ELR (cell line): Measurements from ENCODE around the gene BAIAP2L2.
"Not testable (repeated sequence)": the region's sequence is repeated elsewhere in the genome, so short reads cannot be mapped to it uniquely, and the experiment has no call there.

Experiments
- DNase-seq: peaks from one replicate; pipeline ENCODE4 v3.0.0-alpha.2; 2015; ENCODE audit warnings: low read depth

BAIAP2L2 gene

GRCh38 chr22:38080850-38081635, 29.4 kb downstream of the BAIAP2L2 start:
- DNase-seq, result peak; percentile 42

DNA sequence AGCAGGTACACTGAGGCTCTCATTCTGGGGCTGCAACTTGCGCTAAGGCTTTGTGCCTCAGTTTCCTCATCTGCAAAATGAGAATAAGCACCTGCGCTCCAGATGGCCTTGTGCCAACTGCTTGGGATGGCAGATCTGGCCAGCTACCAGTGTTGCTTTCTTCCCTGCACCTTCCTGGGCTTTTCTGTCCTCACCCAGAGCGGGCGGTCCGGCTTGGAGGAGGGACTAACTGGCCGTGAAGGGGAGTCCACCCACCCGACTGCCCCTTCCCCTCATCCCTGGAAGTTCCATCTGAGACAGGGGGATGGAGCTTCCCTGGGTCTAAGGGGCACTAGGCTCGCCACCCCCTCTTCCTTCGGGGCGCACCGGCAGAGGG, 30.0 kb downstream of the BAIAP2L2 start:
- DNase-seq, result no peak

DNA sequence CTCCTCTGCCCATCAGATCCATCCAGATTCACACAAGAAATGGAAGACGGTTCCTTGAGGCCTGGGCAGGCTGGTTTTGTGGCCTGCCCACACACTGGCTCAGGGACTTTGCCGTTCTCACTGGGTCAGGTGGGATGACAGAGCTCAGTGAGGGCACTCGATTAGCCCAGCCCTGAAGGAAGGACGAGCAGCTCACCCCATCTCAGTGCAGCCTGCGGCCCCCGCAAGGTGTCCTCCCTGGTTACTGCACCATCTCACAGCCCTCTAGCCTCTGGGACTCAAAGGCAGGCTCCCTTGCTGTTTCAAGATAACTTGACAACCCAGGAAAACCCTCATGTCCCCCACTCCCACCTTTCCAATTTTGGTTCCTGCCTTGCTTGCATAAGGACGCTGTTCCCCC, 30.7 kb downstream of the BAIAP2L2 start:
- no peak for DNase-seq

- not testable (repeated sequence) for DNase-seq
These were observed 31.3 kb downstream of the BAIAP2L2 start for GRCh38 chr22:38079208-38079607.

DNA sequence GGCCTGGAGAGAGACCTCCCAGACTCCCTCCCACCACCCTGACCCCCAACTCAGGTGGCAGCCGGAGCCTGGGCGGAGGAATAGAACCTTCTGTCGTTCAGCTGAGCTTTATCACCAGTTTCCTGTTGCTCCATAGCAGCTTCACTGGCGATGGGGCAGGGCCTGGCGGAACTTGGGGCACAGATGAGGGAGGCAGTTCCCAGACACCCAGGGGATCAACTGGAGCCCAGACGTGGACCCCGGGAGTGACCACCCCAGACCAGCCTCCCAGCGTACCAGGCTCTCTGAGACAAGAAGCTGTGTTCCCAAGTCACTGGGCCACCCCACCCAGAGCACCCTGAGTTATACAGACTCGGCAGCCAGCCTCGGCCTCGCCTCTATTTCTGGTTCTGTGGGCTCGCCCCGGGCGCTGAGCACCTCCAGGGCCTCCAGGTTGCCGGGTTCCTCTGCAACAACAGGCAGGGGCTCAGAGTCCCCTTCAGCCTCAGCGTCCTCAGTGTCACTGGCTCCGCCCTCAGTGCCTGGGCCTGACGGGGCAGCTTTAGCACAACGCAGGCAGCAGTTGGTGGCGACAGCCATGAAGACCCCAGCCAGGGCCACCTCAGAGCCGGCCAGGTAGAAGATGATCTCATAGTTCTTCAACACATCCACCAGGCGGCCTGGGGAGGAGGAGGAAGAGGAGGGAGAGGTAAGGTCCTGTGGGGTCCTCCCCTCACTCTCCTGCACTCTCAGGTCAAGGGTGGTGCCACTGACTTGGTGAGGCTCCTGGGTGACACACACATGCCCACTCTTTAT, 32.2 kb downstream of the BAIAP2L2 start:
- no peak for DNase-seq

DNA sequence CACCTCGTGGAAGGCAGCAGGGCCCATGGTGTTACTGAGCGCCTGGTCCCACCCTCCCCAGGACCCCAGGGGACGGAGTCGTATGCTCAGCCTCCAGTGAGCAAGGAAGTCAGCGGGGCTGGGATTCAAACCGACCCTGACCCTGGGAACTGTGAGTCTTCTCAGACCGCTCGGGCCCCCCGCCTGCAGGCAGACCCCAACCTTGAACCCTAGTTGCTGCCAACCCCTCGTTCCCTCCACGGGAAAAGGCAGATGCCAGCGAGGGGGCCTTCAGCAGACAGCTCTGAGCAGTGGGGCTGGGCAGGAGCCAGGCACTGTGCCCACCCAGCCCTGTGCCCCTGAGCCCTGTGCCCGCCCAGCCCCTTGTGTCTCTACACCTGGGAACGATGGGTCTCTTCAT, 32.9 kb downstream of the BAIAP2L2 start:
- DNase-seq, result no peak

GRCh38 chr22:38077096-38077495, 33.4 kb downstream of the BAIAP2L2 start:
- DNase-seq, result no peak

DNA sequence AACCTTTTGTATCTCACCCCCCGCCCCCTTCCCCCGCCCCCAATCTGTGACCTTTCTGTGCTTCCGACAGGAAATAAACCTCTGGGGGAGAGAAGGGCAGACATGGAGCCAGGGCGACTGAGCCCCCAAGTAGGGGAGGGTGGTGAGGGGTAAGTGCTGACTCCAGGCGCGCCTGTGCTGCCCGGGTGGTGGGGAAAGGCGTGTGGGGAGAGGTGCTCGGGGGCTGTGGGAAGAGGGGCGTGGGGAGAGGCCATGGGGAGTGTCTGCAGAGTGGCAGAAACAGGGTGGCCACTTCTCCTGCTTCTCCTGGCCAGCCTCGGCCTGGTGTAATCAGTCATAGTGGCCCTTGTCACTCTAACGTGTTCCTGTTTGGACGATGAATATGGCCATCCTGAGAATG, 34.5 kb downstream of the BAIAP2L2 start:
- DNase-seq, result no peak

DNA sequence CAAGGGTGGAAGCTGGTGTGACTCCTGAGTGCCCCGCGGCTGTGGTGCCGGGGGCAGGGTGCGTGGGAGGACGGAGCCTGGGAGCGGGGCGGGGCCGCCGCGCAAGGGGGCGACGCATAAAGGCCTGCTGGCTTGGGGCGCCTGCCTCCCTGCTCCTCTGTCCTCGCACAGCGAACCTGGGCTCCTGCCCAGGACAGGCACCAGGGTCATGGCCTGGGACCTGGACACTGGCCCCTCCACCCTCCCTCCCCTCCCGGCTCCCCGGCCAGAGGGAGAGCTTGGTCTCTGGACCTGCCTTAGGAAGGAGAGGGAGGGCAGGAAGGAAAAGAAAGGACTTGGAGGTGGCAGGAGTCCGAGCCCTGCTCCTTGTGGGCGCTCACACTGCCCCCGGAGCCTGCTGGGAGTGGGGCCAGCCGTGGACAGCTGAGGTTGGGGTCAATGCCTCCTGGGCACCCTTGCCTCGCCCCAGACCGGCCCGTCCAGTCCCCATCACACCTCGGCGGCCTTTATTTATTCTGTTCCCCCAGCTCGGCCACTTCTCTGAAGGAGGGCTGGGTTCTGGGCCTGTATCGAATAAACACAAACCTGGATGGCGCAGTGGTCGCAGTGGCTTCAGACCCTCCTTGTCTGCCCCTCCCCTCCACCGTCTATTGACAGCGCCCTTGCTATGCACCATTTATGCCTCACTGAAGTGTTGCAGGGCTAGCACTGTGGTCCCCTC, 35.2 kb downstream of the BAIAP2L2 start:
- no peak for DNase-seq

DNA sequence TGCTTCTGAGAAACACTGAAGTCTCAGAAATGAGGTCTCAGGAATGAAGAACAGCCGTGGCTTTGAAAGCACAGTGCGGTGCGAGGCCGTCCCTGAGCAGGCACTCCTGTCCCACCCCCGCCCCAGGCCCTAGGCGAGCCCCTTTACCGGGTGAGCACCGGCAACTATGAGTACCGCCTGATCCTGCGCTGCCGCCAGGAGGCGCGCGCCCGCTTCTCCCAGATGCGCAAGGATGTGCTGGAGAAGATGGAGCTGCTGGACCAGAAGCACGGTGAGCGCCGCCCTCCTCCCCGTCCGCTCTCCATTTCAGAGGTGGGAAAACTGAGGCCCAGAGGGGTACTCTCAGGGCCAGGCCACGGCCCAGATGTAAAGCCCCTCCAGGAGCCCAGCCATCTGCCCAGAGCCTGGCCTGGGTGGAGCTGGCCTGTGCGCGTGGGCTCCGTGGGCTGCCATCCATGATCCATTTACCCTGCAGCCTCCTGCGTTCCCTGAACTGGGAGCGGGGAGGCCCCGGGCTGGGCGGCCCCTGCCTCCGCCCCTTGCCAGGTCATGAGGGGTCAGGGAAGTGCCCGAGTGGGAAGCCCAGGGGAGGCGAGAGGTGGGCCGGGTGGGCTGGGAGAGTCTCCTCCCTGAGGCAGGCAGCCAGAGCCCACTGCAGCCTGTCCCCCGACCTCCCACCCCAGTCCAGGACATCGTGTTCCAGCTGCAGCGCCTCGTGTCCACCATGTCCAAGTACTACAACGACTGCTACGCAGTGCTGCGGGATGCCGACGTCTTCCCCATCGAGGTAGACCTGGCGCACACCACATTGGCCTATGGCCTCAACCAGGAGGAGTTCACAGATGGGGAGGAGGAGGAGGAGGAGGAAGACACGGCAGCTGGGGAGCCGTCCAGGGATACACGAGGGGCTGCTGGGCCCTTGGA, 36.0 kb downstream of the BAIAP2L2 start:
- no peak for DNase-seq

DNA sequence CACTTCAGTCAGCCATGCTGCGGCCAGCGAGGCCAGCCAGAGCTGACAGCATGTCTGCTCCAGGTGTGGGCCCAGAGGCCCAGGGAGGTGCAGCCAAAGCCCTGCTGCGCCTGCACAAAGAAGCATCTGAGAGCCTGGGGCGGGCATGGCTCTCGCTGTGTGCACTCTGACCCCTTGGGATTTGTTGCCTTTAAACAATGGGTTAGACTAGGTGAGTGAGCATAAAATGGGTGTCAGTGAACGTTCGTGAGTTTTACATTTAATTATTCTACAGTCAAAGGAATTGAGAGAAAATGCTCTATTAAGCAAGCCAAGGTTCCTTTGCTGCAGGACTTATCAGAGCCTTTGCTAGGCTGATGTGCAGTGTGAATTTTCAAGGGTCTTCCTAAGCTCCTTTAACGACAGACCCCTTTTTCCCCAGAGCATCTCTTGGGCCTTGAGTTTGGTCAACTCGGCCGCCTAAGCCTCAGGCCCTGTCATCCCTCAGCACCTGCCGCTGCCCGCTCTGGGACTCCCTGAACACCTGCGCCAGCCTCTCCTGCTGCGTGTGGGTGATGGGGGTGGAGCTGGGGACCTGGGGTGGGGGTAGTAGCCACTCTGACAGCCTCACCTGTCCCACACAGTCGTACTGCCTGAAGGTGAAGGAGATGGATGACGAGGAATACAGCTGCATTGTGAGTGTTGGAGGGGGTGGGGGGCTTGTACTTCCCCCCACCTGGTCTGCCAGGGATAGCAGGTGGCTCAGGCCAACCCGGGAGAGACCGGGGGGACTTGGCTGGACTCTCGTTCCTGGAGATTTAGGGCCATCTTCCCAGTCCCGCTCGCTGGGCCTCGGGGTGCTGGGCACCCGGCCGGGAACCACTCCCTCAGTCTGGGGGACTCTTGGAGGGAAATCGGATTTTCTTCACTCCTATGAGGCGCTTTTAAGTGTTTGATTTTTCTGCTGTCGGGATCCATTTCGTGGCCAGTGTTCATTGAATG, 37.0 kb downstream of the BAIAP2L2 start:
- DNase-seq, result no peak

DNA sequence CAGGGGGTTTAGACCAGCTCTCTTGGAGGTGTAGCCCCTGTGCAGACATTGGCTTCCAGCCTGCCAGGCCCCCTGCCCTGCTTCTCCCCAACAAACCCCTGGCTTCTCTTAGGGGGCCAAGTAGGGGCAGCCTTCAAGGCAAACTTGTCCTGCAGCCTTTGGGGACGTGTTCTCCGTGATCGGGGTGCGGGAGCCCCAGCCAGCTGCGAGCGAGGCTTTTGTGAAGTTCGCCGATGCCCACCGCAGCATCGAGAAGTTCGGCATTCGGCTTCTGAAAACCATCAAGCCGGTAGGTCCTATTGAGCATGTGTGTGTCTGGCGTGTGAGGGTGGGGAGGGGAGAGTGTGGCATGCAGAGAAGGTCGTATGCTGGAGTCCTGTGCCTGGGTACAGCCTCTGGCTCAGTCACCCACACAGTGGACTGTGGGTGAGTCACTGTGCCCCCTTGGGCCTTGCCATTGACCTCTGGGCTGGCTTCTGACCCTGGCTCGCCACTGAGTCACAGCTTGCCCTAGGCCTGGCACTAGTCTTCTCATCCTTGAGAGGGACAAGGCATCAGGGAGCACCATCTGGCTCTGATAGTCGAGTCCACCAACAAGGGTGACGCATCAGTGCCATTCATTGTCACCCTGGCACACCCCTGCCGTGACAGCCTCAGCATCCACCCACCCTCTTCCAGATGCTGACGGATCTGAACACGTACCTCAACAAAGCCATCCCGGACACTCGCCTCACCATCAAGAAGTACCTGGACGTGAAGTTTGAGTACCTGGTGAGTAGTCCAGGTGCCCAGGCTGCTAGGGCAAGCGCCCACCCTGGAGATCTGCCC, 37.9 kb downstream of the BAIAP2L2 start:
- DNase-seq, result no peak

- DNase-seq, result no peak
These were observed 38.8 kb downstream of the BAIAP2L2 start for GRCh38 chr22:38071421-38072321.

- DNase-seq, result no peak
These were observed 40.1 kb downstream of the BAIAP2L2 start for GRCh38 chr22:38070250-38070921.

DNA sequence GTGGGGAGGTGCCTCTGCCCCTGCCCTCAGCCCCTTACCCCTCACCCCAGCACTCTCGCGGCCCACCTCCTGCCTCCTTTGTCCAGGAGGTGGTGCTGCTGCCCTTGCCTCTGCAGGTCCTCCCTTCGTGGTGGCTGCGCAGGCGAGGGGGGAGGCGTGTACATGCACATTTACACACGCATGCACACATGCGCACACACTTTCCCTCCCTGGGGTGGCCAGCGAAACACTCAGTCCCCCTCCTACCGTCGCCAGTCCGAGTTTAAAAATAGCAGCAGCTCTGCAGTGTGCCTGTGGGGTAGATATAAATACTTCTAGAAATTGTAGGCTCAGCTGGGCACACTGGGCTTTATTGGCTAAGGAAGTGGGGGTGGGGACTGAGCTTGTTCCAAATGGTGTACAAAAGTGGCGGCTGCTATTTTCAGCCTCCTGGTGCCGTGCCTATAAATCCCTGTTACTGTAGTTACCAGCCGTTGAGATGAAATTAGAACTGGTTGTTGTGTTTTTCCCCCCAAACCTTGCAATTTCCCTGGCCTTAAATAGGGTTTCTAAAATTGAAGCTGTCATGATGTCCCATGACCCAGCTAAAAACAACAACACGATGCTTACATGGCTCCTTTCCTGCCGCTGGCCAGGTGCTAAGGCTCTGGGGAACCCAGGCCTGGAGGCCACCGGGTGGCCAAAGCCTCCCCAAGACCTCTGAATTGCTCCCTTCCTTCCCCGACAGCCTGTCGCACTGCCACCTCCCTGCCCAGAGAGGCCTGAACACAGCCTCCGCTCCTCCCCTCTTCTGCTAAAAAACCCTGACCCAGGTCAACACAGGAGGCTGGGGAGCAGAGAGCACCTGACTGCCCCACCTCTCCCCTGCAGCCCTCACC, 40.9 kb downstream of the BAIAP2L2 start:
- peak; percentile 18 for DNase-seq

- no peak for DNase-seq
These were observed 41.7 kb downstream of the BAIAP2L2 start for GRCh38 chr22:38068641-38069371.
